Keratinocyte (primary cell): ENCODE measurements around the gene GRAMD1A. TPM values are rescaled to one million over a fixed set of nuclear protein-coding genes. Genes with fewer than 3 reads are reported as not detected.
A peak's percentile ranks its signal among the peaks of the same experiment; 100 is the strongest.

ENCODE experiments used
- DNase-seq: peaks from one replicate; pipeline ENCODE4 v3.0.0-alpha.2; 2011; ENCODE audit warnings: low read depth, missing footprints, low spot score
- FAIRE-seq: peaks from 2 replicates; lab custom pipeline; 2011; peaks lifted over from hg19 to GRCh38; lab: Jason Lieb, UNC
- H2AFZ ChIP-seq: 2 replicates; pipeline ENCODE4 v1.6.0; 2012; ENCODE audit warnings: low read length, control low read depth, inconsistent platforms; ENCODE audit not compliant: control insufficient read depth
- H3K27ac ChIP-seq: 2 replicates; pipeline ENCODE4 v1.5.1; 2011; ENCODE audit warnings: low read length; ENCODE audit not compliant: control insufficient read depth, insufficient read depth
- H3K27me3 ChIP-seq: 3 replicates; pipeline ENCODE4 v1.6.0; 2011; ENCODE audit warnings: low read length; ENCODE audit not compliant: control insufficient read depth, insufficient read depth; ENCODE audit errors: extremely low read depth
- H3K36me3 ChIP-seq, 2 experiments: 2 replicates in 1 of 2; 3 replicates in 1 of 2; pipeline ENCODE4 v1.5.1; 2011; ENCODE audit warnings: low read length in 2 of 2, mild to moderate bottlenecking in 1 of 2; ENCODE audit not compliant: control insufficient read depth in 2 of 2, insufficient read depth in 2 of 2; ENCODE audit errors: extremely low read depth in 1 of 2
- H3K4me1 ChIP-seq: 3 replicates; pipeline ENCODE4 v1.5.1; 2011; ENCODE audit warnings: low read length; ENCODE audit not compliant: control insufficient read depth, insufficient read depth; ENCODE audit errors: extremely low read depth
- H3K4me2 ChIP-seq: 3 replicates; pipeline ENCODE4 v1.6.0; 2011; ENCODE audit warnings: low read depth, low read length; ENCODE audit not compliant: control insufficient read depth, insufficient read depth; ENCODE audit errors: extremely low read depth
- H3K4me3 ChIP-seq, 3 experiments: fragments of 200-600 bp in 1 of 3; sonication (generic) in 1 of 3; 2 replicates in 2 of 3; 3 replicates in 1 of 3; pipeline ENCODE4 v1.5.1; 2011 to 2016; ENCODE audit warnings: low read length in 3 of 3, mild to moderate bottlenecking in 3 of 3, control low read depth in 2 of 3, inconsistent platforms in 1 of 3, low read depth in 1 of 3, mixed read lengths in 1 of 3, mixed run types in 1 of 3, moderate library complexity in 1 of 3; ENCODE audit not compliant: control insufficient read depth in 2 of 3, insufficient read depth in 2 of 3; ENCODE audit errors: extremely low read depth in 1 of 3
- H3K79me2 ChIP-seq: 2 replicates; pipeline ENCODE4 v1.6.0; 2012; ENCODE audit warnings: low read length; ENCODE audit not compliant: control insufficient read depth, insufficient read depth
- H3K9ac ChIP-seq: 3 replicates; pipeline ENCODE4 v1.6.0; 2011; ENCODE audit warnings: low read length; ENCODE audit not compliant: control insufficient read depth, insufficient read depth; ENCODE audit errors: extremely low read depth
- H3K9me1 ChIP-seq: 3 replicates; pipeline ENCODE4 v1.6.0; 2011; ENCODE audit warnings: low read length; ENCODE audit not compliant: control insufficient read depth, insufficient read depth; ENCODE audit errors: extremely low read depth
- H3K9me3 ChIP-seq: 2 replicates; pipeline ENCODE4 v1.5.1; 2012; ENCODE audit warnings: low read depth, low read length; ENCODE audit not compliant: control insufficient read depth
- H4K20me1 ChIP-seq: 3 replicates; pipeline ENCODE4 v1.6.0; 2011; ENCODE audit warnings: low read length; ENCODE audit not compliant: control insufficient read depth, insufficient read depth; ENCODE audit errors: extremely low read depth
- CTCF ChIP-seq, 3 experiments: IDR thresholded peaks in 1 of 3; conservative IDR thresholded peaks in 1 of 3; optimal IDR thresholded peaks in 1 of 3; 2 replicates in 2 of 3; 3 replicates in 1 of 3; pipeline versions ENCODE3 to v1.5.1; 2011; ENCODE audit warnings: low read length in 3 of 3, mild to moderate bottlenecking in 3 of 3, moderate library complexity in 2 of 3, control low read depth in 1 of 3, inconsistent platforms in 1 of 3; ENCODE audit not compliant: insufficient read depth in 2 of 3; ENCODE audit errors: extremely low read depth in 1 of 3
- EZH2 ChIP-seq: IDR thresholded peaks from one replicate; pipeline ENCODE4 v1.6.1; 2012; ENCODE audit warnings: inconsistent platforms, mild to moderate bottlenecking, low read length, moderate library complexity
- dilution Hi-C: fragments of 300-500 bp; cut with MboI; formaldehyde crosslinking; loops from one replicate; pipeline ENCODE4 v1.7.0; 2020; ENCODE audit warnings: low sequenced_read_pairs; ENCODE audit not compliant: extremely low pct_ligation_motif_present
- polyA plus RNA-seq, 5 experiments: library from polyadenylated mRNA; depleted of rRNA in 3 of 5; stranded (reverse) in 3 of 5; stranded (forward) in 1 of 5; unstranded in 1 of 5; fragments of >200 nt; gene quantifications; 1 replicate in 1 of 5; 2 replicates in 3 of 5; 3 replicates in 1 of 5; pipeline versions ENCODE4 v1.2.1 to v1.2.3, GENCODE V29; 2011 to 2012; ENCODE audit warnings: missing spikeins in 2 of 5, low read depth in 1 of 5, low replicate concordance in 1 of 5

GRAMD1A gene
- polyA plus RNA-seq, 1 donor (not counting 4 experiments of a cell fraction or from before 2014, with no cell fraction given) = 24.6 TPM

GRCh38 chr19:35040826-35041547, 40.9 kb downstream of the GRAMD1A start:
- no peak overlapping the region for H3K9ac ChIP-seq
- peaks cover 2% of the 10 kb centered on the region for H3K4me1 ChIP-seq
- DNase-seq (no peak), FAIRE-seq (no peak)
- no peak overlapping the region for H2AFZ ChIP-seq
- no peaks in the 10 kb centered on the region for H3K9me3 ChIP-seq
- H3K27me3 ChIP-seq = peaks cover 10% of the 10 kb centered on the region
- H3K4me3 ChIP-seq = no peak overlapping the region
- H3K27ac ChIP-seq = no peak overlapping the region
- H3K36me3 ChIP-seq = no peaks in the 10 kb centered on the region
- no peaks in the 10 kb centered on the region for H3K9me1 ChIP-seq
- dilution Hi-C loops = no loop called here
- no peaks in the 10 kb centered on the region for H3K79me2 ChIP-seq
- TF ChIP-seq CTCF (optimal IDR thresholded peaks at IDR 0.05 in 1 of 3, IDR thresholded peaks at IDR 0.05 in 1 of 3, conservative IDR thresholded peaks at IDR 0.05 in 1 of 3; ENCODE audit: extremely low read depth in 1 of 3, insufficient read depth in 2 of 3, low read length in 3 of 3) (no peak), EZH2 (no peak)
- peak overlapping the region; percentile 10 for H3K4me2 ChIP-seq
- no peaks in the 10 kb centered on the region for H4K20me1 ChIP-seq

GRCh38 chr19:35041548-35042055, 41.5 kb downstream of the GRAMD1A start, which contains the start of gene HPN:
Gene HPN (plus strand): TSS chr19:35041721. CDS start chr19:35042507, 786 bp downstream.
- H2AFZ ChIP-seq = no peak within 1 kb of the TSS
- no peak within 1 kb of the TSS for H3K4me3 ChIP-seq
- no peak within 1 kb of the TSS for H3K27ac ChIP-seq
- H3K9ac ChIP-seq = no peak within 1 kb of the TSS
- peak within 1 kb of the TSS; percentile 10 for H3K4me2 ChIP-seq
- no peaks in the 10 kb centered on the region for H4K20me1 ChIP-seq
- no peaks in the 10 kb centered on the region for H3K9me1 ChIP-seq
- H3K79me2 ChIP-seq = no peaks in the 10 kb centered on the region
- dilution Hi-C loops = no loop called here
- no peaks in the 10 kb centered on the region for H3K9me3 ChIP-seq
- H3K4me1 ChIP-seq = peaks cover 2% of the 10 kb centered on the region
- no peaks in the 10 kb centered on the region for H3K36me3 ChIP-seq
- FAIRE-seq (no peak), DNase-seq (no peak)
- peaks cover 10% of the 10 kb centered on the region for H3K27me3 ChIP-seq
- TF ChIP-seq CTCF (optimal IDR thresholded peaks at IDR 0.05 in 1 of 3, IDR thresholded peaks at IDR 0.05 in 1 of 3, conservative IDR thresholded peaks at IDR 0.05 in 1 of 3; ENCODE audit: extremely low read depth in 1 of 3, insufficient read depth in 2 of 3, low read length in 3 of 3) (no peak), EZH2 (no peak)
